GM23338 (cell line): Measurements from ENCODE around the gene SLC9A3. TPM values are rescaled to one million over a fixed set of nuclear protein-coding genes. Genes with fewer than 3 reads are reported as not detected.

Source experiments
- ATAC-seq: fragments of 200-7000 bp; cut with Tn5 transposase; 3 replicates; pipeline ENCODE4 v1.9.1; 2020
- DNase-seq: peaks from one replicate; pipeline ENCODE4 v3.0.0-alpha.2; 2015; ENCODE audit warnings: low spot score
- H2AFZ ChIP-seq: fragments of 200-600 bp; sonication (generic); 2 replicates; pipeline ENCODE4 v1.8.0; 2016; ENCODE audit warnings: antibody characterized with exemption, mild to moderate bottlenecking, moderate library complexity
- H3F3A ChIP-seq: fragments of 200-600 bp; sonication (generic); replicated peaks from 2 replicates; pipeline ENCODE4 v1.8.0; 2017; ENCODE audit warnings: antibody characterized with exemption, mixed run types, low read depth
- H3K27ac ChIP-seq: fragments of 200-600 bp; sonication (generic); 2 replicates; pipeline ENCODE4 v1.6.1; 2016; ENCODE audit warnings: low read depth
- H3K27me3 ChIP-seq: fragments of 200-600 bp; sonication (generic); 2 replicates; pipeline ENCODE4 v1.8.0; 2016; ENCODE audit warnings: mild to moderate bottlenecking, mixed run types, moderate library complexity; ENCODE audit not compliant: insufficient read depth
- H3K36me3 ChIP-seq: fragments of 200-600 bp; sonication (generic); 2 replicates; pipeline ENCODE4 v1.8.0; 2016; ENCODE audit warnings: mild to moderate bottlenecking; ENCODE audit not compliant: insufficient read depth
- H3K4me1 ChIP-seq: fragments of 200-600 bp; sonication (generic); 2 replicates; pipeline ENCODE4 v1.8.0; 2016; ENCODE audit warnings: mild to moderate bottlenecking, moderate library complexity; ENCODE audit not compliant: insufficient read depth
- H3K4me2 ChIP-seq: fragments of 200-600 bp; sonication (generic); 2 replicates; pipeline ENCODE4 v1.7.1; 2017; ENCODE audit warnings: mixed run types
- H3K4me3 ChIP-seq: fragments of 200-600 bp; sonication (generic); 2 replicates; pipeline ENCODE4 v1.6.1; 2016; ENCODE audit warnings: mixed run types
- H3K79me2 ChIP-seq: fragments of 200-600 bp; sonication (generic); replicated peaks from 2 replicates; pipeline ENCODE4 v1.8.0; 2017; ENCODE audit warnings: mild to moderate bottlenecking; ENCODE audit not compliant: insufficient read depth
- H3K9me2 ChIP-seq: fragments of 200-600 bp; sonication (generic); 2 replicates; pipeline ENCODE4 v1.8.0; 2017; ENCODE audit not compliant: insufficient read depth
- H4K20me1 ChIP-seq: fragments of 200-600 bp; sonication (generic); replicated peaks from 2 replicates; pipeline ENCODE4 v1.8.0; 2017; ENCODE audit warnings: mild to moderate bottlenecking; ENCODE audit not compliant: insufficient read depth
- H3K27ac Mint-ChIP-seq: 2 replicates; pipeline ENCODE4 v1.8.0; 2020; ENCODE audit warnings: inconsistent platforms, mild to moderate bottlenecking, moderate library complexity, mixed read lengths
- H3K27me3 Mint-ChIP-seq: 3 replicates; pipeline ENCODE4 v1.8.0; 2022; ENCODE audit warnings: low read depth, mild to moderate bottlenecking, moderate library complexity, mixed read lengths, inconsistent platforms; ENCODE audit not compliant: insufficient read depth, poor library complexity
- H3K36me3 Mint-ChIP-seq: 3 replicates; pipeline ENCODE4 v1.8.0; 2021; ENCODE audit warnings: low read depth, mild to moderate bottlenecking, inconsistent platforms, moderate library complexity, mixed read lengths
- H3K4me1 Mint-ChIP-seq: 3 replicates; pipeline ENCODE4 v1.8.0; 2020; ENCODE audit warnings: mild to moderate bottlenecking, inconsistent platforms, mixed read lengths
- H3K4me3 Mint-ChIP-seq: 3 replicates; pipeline ENCODE4 v1.8.0; 2021; ENCODE audit warnings: moderate library complexity, mild to moderate bottlenecking, inconsistent platforms, mixed read lengths
- H3K9me3 Mint-ChIP-seq: 3 replicates; pipeline ENCODE4 v1.8.0; 2020; ENCODE audit warnings: moderate library complexity, mild to moderate bottlenecking, inconsistent platforms, mixed read lengths
- CREB1 ChIP-seq: fragments of 250-450 bp; sonication (Bioruptor Pico); IDR thresholded peaks from 2 replicates; pipeline ENCODE4 v1.5.0; 2020; ENCODE audit warnings: low read depth, mild to moderate bottlenecking, moderate library complexity
- EZH2 ChIP-seq: fragments of 200-600 bp; sonication (generic); IDR thresholded peaks from one replicate; pipeline ENCODE4 v1.8.0; 2017; ENCODE audit warnings: antibody characterized with exemption, mild to moderate bottlenecking, low read depth; ENCODE audit not compliant: unreplicated experiment
- EZH2phosphoT487 ChIP-seq: fragments of 200-600 bp; sonication (generic); IDR thresholded peaks from one replicate; pipeline ENCODE4 v1.8.1; 2018; ENCODE audit warnings: antibody characterized with exemption; ENCODE audit not compliant: unreplicated experiment
- JUNB ChIP-seq: IDR thresholded peaks from one replicate; pipeline ENCODE4 v1.6.1; 2016; ENCODE audit warnings: antibody characterized with exemption; ENCODE audit not compliant: unreplicated experiment
- NANOG ChIP-seq: IDR thresholded peaks from 2 replicates; pipeline ENCODE4 v1.6.1; 2016; ENCODE audit warnings: antibody characterized with exemption, borderline replicate concordance
- POLR2AphosphoS5 ChIP-seq: IDR thresholded peaks from 2 replicates; pipeline ENCODE4 v1.6.1; 2016; ENCODE audit warnings: antibody characterized with exemption, low read depth
- STAT1 ChIP-seq: IDR thresholded peaks from one replicate; pipeline ENCODE4 v1.6.1; 2016; ENCODE audit warnings: antibody characterized with exemption; ENCODE audit not compliant: unreplicated experiment
- ZNF114 ChIP-seq: fragments of 250-450 bp; sonication (Bioruptor Pico); IDR thresholded peaks from 2 replicates; pipeline ENCODE4 v1.5.0; 2020; ENCODE audit warnings: mild to moderate bottlenecking, moderate library complexity
- ZNF331 ChIP-seq: fragments of 250-450 bp; sonication (Bioruptor Pico); IDR thresholded peaks from 2 replicates; pipeline ENCODE4 v1.5.0; 2020; ENCODE audit warnings: low read depth, mild to moderate bottlenecking, moderate library complexity
- polyA plus RNA-seq: library from polyadenylated mRNA; unstranded; fragments of >200 nt; fragmentation: Nextera tagmentation; extraction: Ambion mirVana; gene quantifications from 2 replicates; pipeline ENCODE4 v1.2.1, GENCODE V29; 2016
- total RNA-seq: library from RNA; depleted of rRNA; stranded (reverse); fragments of >200 nt; shearing (Covaris generic); gene quantifications from 2 replicates; pipeline ENCODE4 v1.2.3, GENCODE V29; 2014
- TF ChIP-seq, protein P1 (sequence below), 2 experiments: fragments of 200-600 bp in 1 of 2; sonication (generic) in 1 of 2; conservative IDR thresholded peaks; 2 replicates each; pipeline versions ENCODE4 v1.5.1 to v1.6.1; 2016 to 2017; ENCODE audit warnings: antibody characterized with exemption in 2 of 2, low read depth in 2 of 2, mild to moderate bottlenecking in 2 of 2, moderate library complexity in 1 of 2
- TF ChIP-seq, protein P2 (sequence below): IDR thresholded peaks from one replicate; pipeline ENCODE4 v1.6.1; 2018; ENCODE audit warnings: antibody characterized with exemption; ENCODE audit not compliant: unreplicated experiment
- TF ChIP-seq, protein P3 (sequence below): fragments of 250-450 bp; sonication (Bioruptor Pico); IDR thresholded peaks from 2 replicates; pipeline ENCODE4 v1.5.0; 2020; ENCODE audit warnings: mild to moderate bottlenecking, moderate library complexity
- TF ChIP-seq, protein P4 (sequence below): IDR thresholded peaks from 2 replicates; pipeline ENCODE4 v1.6.1; 2016; ENCODE audit warnings: antibody characterized with exemption

SLC9A3 gene
- total and polyA plus RNA-seq, 2 experiments from 2014 or later = 0.39 to 3.1 TPM

DNA sequence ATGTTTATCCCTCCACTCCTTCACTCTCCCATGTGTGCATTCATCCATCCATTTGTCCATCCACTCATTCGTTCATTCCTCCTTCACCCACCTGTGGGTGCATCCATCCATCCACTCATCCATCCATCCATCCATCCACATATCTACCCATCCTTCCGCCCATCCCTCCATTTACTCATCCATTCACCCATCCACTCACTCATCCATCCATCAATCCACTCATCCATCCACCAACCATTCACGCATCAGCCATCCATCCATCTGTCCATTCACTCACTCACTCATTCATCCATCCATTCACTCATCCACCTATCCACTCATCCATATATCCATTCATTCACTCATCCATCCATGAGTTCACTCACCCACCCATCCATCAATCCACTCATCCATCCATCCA lies 7.3 kb downstream of the SLC9A3 start:
- no peak for DNase-seq
- Mint-ChIP-seq H3K4me3 (no peak overlapping the region), H3K27ac (no peak overlapping the region), H3K9me3 (no peaks in the 10 kb centered on the region; the same call in 2 of the 3 replicates), H3K27me3 (peaks cover 31% of the 10 kb centered on the region), H3K36me3 (no peaks in the 10 kb centered on the region; the same call in 2 of the 3 replicates), H3K4me1 (peaks cover 4% of the 10 kb centered on the region)
- Histone ChIP-seq H3F3A (no peaks in the 10 kb centered on the region), H3K79me2 (no peaks in the 10 kb centered on the region), H3K4me2 (no peak overlapping the region), H3K4me3 (no peak overlapping the region), H4K20me1 (no peaks in the 10 kb centered on the region), H3K27me3 (peaks cover 7% of the 10 kb centered on the region), H3K36me3 (no peaks in the 10 kb centered on the region), H3K27ac (no peak overlapping the region), H2AFZ (no peak overlapping the region), H3K4me1 (no peaks in the 10 kb centered on the region), H3K9me2 (peaks cover 8% of the 10 kb centered on the region; the same call in 1 of the 2 replicates)
- no peak for TF ChIP-seq POLR2AphosphoS5
- no peak for TF ChIP-seq STAT1
- no peak for TF ChIP-seq CREB1 (CRISPR knock-in tag)
- TF ChIP-seq, protein P1, sequence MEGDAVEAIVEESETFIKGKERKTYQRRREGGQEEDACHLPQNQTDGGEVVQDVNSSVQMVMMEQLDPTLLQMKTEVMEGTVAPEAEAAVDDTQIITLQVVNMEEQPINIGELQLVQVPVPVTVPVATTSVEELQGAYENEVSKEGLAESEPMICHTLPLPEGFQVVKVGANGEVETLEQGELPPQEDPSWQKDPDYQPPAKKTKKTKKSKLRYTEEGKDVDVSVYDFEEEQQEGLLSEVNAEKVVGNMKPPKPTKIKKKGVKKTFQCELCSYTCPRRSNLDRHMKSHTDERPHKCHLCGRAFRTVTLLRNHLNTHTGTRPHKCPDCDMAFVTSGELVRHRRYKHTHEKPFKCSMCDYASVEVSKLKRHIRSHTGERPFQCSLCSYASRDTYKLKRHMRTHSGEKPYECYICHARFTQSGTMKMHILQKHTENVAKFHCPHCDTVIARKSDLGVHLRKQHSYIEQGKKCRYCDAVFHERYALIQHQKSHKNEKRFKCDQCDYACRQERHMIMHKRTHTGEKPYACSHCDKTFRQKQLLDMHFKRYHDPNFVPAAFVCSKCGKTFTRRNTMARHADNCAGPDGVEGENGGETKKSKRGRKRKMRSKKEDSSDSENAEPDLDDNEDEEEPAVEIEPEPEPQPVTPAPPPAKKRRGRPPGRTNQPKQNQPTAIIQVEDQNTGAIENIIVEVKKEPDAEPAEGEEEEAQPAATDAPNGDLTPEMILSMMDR (conservative IDR thresholded peaks at IDR 0.05; ENCODE audit: low read depth in 2 of 2) = no peak
- no peak for TF ChIP-seq NANOG
- TF ChIP-seq, protein P2, sequence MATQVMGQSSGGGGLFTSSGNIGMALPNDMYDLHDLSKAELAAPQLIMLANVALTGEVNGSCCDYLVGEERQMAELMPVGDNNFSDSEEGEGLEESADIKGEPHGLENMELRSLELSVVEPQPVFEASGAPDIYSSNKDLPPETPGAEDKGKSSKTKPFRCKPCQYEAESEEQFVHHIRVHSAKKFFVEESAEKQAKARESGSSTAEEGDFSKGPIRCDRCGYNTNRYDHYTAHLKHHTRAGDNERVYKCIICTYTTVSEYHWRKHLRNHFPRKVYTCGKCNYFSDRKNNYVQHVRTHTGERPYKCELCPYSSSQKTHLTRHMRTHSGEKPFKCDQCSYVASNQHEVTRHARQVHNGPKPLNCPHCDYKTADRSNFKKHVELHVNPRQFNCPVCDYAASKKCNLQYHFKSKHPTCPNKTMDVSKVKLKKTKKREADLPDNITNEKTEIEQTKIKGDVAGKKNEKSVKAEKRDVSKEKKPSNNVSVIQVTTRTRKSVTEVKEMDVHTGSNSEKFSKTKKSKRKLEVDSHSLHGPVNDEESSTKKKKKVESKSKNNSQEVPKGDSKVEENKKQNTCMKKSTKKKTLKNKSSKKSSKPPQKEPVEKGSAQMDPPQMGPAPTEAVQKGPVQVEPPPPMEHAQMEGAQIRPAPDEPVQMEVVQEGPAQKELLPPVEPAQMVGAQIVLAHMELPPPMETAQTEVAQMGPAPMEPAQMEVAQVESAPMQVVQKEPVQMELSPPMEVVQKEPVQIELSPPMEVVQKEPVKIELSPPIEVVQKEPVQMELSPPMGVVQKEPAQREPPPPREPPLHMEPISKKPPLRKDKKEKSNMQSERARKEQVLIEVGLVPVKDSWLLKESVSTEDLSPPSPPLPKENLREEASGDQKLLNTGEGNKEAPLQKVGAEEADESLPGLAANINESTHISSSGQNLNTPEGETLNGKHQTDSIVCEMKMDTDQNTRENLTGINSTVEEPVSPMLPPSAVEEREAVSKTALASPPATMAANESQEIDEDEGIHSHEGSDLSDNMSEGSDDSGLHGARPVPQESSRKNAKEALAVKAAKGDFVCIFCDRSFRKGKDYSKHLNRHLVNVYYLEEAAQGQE = no peak
- TF ChIP-seq, protein P3, sequence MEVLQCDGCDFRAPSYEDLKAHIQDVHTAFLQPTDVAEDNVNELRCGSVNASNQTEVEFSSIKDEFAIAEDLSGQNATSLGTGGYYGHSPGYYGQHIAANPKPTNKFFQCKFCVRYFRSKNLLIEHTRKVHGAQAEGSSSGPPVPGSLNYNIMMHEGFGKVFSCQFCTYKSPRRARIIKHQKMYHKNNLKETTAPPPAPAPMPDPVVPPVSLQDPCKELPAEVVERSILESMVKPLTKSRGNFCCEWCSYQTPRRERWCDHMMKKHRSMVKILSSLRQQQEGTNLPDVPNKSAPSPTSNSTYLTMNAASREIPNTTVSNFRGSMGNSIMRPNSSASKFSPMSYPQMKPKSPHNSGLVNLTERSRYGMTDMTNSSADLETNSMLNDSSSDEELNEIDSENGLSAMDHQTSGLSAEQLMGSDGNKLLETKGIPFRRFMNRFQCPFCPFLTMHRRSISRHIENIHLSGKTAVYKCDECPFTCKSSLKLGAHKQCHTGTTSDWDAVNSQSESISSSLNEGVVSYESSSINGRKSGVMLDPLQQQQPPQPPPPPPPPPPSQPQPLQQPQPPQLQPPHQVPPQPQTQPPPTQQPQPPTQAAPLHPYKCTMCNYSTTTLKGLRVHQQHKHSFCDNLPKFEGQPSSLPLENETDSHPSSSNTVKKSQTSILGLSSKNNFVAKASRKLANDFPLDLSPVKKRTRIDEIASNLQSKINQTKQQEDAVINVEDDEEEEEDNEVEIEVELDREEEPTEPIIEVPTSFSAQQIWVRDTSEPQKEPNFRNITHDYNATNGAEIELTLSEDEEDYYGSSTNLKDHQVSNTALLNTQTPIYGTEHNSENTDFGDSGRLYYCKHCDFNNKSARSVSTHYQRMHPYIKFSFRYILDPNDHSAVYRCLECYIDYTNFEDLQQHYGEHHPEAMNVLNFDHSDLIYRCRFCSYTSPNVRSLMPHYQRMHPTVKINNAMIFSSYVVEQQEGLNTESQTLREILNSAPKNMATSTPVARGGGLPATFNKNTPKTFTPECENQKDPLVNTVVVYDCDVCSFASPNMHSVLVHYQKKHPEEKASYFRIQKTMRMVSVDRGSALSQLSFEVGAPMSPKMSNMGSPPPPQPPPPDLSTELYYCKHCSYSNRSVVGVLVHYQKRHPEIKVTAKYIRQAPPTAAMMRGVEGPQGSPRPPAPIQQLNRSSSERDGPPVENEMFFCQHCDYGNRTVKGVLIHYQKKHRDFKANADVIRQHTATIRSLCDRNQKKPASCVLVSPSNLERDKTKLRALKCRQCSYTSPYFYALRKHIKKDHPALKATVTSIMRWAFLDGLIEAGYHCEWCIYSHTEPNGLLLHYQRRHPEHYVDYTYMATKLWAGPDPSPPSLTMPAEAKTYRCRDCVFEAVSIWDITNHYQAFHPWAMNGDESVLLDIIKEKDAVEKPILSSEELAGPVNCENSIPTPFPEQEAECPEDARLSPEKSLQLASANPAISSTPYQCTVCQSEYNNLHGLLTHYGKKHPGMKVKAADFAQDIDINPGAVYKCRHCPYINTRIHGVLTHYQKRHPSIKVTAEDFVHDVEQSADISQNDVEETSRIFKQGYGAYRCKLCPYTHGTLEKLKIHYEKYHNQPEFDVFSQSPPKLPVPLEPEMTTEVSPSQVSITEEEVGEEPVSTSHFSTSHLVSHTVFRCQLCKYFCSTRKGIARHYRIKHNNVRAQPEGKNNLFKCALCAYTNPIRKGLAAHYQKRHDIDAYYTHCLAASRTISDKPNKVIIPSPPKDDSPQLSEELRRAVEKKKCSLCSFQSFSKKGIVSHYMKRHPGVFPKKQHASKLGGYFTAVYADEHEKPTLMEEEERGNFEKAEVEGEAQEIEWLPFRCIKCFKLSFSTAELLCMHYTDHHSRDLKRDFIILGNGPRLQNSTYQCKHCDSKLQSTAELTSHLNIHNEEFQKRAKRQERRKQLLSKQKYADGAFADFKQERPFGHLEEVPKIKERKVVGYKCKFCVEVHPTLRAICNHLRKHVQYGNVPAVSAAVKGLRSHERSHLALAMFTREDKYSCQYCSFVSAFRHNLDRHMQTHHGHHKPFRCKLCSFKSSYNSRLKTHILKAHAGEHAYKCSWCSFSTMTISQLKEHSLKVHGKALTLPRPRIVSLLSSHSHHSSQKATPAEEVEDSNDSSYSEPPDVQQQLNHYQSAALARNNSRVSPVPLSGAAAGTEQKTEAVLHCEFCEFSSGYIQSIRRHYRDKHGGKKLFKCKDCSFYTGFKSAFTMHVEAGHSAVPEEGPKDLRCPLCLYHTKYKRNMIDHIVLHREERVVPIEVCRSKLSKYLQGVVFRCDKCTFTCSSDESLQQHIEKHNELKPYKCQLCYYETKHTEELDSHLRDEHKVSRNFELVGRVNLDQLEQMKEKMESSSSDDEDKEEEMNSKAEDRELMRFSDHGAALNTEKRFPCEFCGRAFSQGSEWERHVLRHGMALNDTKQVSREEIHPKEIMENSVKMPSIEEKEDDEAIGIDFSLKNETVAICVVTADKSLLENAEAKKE (CRISPR knock-in tag) = no peak
- no peak for TF ChIP-seq EZH2
- TF ChIP-seq, protein P4, sequence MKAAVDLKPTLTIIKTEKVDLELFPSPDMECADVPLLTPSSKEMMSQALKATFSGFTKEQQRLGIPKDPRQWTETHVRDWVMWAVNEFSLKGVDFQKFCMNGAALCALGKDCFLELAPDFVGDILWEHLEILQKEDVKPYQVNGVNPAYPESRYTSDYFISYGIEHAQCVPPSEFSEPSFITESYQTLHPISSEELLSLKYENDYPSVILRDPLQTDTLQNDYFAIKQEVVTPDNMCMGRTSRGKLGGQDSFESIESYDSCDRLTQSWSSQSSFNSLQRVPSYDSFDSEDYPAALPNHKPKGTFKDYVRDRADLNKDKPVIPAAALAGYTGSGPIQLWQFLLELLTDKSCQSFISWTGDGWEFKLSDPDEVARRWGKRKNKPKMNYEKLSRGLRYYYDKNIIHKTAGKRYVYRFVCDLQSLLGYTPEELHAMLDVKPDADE = no peak
- TF ChIP-seq EZH2phosphoT487 = no peak
- no peak for TF ChIP-seq ZNF331 (CRISPR knock-in tag)
- no peak for TF ChIP-seq ZNF114
- no peak for TF ChIP-seq JUNB
- no peak for ATAC-seq
